ENCODE results near the gene FOXN1. TPM values are rescaled to one million over a fixed set of nuclear protein-coding genes. Genes with fewer than 3 reads are reported as not detected.

Gene FOXN1
- total and polyA plus RNA-seq, 10 of the 15 experiments (the other 5 are each of a cell fraction or from before 2014, with no cell fraction given): not detected

DNA sequence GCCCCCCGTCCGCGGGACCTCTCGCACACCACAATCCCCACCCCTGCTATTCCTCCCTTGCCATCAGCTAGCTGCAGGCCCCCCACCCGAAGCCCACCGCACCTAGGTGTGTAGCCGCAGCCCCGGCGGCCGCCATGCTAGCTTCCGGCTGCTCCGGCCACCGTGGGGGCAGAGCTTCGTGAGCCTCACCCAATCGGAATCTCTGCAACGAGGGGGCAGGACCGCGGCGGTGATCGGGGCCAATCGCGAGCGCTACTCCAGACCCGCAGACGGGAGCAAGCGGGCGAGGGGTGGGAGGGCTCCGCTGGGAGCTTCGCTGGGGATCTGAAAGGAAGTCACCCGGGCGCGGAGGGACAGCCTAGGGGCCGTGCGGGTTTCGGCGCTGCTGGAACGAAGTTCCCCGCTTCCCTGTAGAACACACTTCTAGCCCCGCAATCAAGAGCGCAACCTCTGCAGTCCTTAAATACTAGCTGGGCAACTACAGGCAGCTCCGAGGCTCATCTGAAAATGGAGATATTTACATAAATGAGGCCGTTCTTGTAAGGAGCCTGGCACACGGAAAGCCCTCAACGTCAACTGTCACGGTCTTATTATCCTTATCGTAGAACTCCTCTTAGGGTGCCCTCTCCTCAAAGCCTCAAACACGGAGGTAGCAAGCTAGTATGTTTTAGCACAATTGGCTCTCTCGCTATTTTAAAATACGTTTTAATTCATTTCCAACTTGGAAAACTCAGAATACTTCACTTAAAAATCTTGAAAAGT lies 65.4 kb downstream of the FOXN1 start, which contains the start of gene PIGS (continued):
- TF ChIP-seq, protein P1, sequence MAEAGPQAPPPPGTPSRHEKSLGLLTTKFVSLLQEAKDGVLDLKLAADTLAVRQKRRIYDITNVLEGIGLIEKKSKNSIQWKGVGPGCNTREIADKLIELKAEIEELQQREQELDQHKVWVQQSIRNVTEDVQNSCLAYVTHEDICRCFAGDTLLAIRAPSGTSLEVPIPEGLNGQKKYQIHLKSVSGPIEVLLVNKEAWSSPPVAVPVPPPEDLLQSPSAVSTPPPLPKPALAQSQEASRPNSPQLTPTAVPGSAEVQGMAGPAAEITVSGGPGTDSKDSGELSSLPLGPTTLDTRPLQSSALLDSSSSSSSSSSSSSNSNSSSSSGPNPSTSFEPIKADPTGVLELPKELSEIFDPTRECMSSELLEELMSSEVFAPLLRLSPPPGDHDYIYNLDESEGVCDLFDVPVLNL (IDR thresholded peaks at IDR 0.05; ENCODE audit: low read depth, low read length): no peak
- TF ChIP-seq SUZ12 (IDR thresholded peaks at IDR 0.05; ENCODE audit: unreplicated experiment) (no peak), ZNF24 (IDR thresholded peaks at IDR 0.05) (no peak), TCF3 (IDR thresholded peaks at IDR 0.05; ENCODE audit: borderline replicate concordance, insufficient read depth, low read depth, low read length) (no peak), ZNF622 (IDR thresholded peaks at IDR 0.05) (no peak), IKZF2 (IDR thresholded peaks at IDR 0.05) (peak in 1 of 2 experiments; percentile 32; a peak in 1 of 4 replicates), RB1 (IDR thresholded peaks at IDR 0.05; ENCODE audit: borderline replicate concordance) (no peak; the same call in 1 of the 2 replicates), KDM1A (IDR thresholded peaks at IDR 0.05; ENCODE audit: borderline replicate concordance) (no peak), ETV6 (conservative IDR thresholded peaks at IDR 0.05 in 1 of 2, IDR thresholded peaks at IDR 0.05 in 1 of 2; ENCODE audit: borderline replicate concordance in 1 of 2, low read depth in 1 of 2) (no peak), CREM (IDR thresholded peaks at IDR 0.05; ENCODE audit: low read depth) (0 out of 2 replicates have a peak, but pooled peaks have one; percentile 4), DPF2 (IDR thresholded peaks at IDR 0.05) (no peak), PAX8 (IDR thresholded peaks at IDR 0.05) (no peak), SMC3 (IDR thresholded peaks at IDR 0.05; ENCODE audit: borderline replicate concordance, low read length) (no peak), TARDBP (IDR thresholded peaks at IDR 0.05; ENCODE audit: borderline replicate concordance) (no peak)
- TF ChIP-seq, protein P2, sequence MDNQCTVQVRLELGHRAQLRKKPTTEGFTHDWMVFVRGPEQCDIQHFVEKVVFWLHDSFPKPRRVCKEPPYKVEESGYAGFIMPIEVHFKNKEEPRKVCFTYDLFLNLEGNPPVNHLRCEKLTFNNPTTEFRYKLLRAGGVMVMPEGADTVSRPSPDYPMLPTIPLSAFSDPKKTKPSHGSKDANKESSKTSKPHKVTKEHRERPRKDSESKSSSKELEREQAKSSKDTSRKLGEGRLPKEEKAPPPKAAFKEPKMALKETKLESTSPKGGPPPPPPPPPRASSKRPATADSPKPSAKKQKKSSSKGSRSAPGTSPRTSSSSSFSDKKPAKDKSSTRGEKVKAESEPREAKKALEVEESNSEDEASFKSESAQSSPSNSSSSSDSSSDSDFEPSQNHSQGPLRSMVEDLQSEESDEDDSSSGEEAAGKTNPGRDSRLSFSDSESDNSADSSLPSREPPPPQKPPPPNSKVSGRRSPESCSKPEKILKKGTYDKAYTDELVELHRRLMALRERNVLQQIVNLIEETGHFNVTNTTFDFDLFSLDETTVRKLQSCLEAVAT (IDR thresholded peaks at IDR 0.05): no peak
- TF ChIP-seq, protein P3, sequence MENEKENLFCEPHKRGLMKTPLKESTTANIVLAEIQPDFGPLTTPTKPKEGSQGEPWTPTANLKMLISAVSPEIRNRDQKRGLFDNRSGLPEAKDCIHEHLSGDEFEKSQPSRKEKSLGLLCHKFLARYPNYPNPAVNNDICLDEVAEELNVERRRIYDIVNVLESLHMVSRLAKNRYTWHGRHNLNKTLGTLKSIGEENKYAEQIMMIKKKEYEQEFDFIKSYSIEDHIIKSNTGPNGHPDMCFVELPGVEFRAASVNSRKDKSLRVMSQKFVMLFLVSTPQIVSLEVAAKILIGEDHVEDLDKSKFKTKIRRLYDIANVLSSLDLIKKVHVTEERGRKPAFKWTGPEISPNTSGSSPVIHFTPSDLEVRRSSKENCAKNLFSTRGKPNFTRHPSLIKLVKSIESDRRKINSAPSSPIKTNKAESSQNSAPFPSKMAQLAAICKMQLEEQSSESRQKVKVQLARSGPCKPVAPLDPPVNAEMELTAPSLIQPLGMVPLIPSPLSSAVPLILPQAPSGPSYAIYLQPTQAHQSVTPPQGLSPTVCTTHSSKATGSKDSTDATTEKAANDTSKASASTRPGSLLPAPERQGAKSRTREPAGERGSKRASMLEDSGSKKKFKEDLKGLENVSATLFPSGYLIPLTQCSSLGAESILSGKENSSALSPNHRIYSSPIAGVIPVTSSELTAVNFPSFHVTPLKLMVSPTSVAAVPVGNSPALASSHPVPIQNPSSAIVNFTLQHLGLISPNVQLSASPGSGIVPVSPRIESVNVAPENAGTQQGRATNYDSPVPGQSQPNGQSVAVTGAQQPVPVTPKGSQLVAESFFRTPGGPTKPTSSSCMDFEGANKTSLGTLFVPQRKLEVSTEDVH (IDR thresholded peaks at IDR 0.05; ENCODE audit: low read depth, partially characterized antibody): no peak
- TF ChIP-seq, protein P4, sequence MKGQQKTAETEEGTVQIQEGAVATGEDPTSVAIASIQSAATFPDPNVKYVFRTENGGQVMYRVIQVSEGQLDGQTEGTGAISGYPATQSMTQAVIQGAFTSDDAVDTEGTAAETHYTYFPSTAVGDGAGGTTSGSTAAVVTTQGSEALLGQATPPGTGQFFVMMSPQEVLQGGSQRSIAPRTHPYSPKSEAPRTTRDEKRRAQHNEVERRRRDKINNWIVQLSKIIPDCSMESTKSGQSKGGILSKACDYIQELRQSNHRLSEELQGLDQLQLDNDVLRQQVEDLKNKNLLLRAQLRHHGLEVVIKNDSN (IDR thresholded peaks at IDR 0.05; ENCODE audit: borderline replicate concordance, extremely low read length, insufficient read depth, low read depth, low read length): no peak
- TF ChIP-seq, protein P5, sequence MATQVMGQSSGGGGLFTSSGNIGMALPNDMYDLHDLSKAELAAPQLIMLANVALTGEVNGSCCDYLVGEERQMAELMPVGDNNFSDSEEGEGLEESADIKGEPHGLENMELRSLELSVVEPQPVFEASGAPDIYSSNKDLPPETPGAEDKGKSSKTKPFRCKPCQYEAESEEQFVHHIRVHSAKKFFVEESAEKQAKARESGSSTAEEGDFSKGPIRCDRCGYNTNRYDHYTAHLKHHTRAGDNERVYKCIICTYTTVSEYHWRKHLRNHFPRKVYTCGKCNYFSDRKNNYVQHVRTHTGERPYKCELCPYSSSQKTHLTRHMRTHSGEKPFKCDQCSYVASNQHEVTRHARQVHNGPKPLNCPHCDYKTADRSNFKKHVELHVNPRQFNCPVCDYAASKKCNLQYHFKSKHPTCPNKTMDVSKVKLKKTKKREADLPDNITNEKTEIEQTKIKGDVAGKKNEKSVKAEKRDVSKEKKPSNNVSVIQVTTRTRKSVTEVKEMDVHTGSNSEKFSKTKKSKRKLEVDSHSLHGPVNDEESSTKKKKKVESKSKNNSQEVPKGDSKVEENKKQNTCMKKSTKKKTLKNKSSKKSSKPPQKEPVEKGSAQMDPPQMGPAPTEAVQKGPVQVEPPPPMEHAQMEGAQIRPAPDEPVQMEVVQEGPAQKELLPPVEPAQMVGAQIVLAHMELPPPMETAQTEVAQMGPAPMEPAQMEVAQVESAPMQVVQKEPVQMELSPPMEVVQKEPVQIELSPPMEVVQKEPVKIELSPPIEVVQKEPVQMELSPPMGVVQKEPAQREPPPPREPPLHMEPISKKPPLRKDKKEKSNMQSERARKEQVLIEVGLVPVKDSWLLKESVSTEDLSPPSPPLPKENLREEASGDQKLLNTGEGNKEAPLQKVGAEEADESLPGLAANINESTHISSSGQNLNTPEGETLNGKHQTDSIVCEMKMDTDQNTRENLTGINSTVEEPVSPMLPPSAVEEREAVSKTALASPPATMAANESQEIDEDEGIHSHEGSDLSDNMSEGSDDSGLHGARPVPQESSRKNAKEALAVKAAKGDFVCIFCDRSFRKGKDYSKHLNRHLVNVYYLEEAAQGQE (IDR thresholded peaks at IDR 0.05; ENCODE audit: low read depth, low read length): no peak

Data from GM12878 (cell line).